HTERT RPE-1 (cell line): ENCODE results near the gene TBX4.
"Not testable (repeated sequence)": the region's sequence is repeated elsewhere in the genome, so short reads cannot be mapped to it uniquely, and the experiment has no call there.

Source experiments
- in situ Hi-C: fragments of 300-500 bp; cut with MboI; formaldehyde crosslinking; loops from 4 replicates; pipeline ENCODE4 v1.14.3; 2020; ENCODE audit warnings: low sequenced_read_pairs

The TBX4 gene

DNA sequence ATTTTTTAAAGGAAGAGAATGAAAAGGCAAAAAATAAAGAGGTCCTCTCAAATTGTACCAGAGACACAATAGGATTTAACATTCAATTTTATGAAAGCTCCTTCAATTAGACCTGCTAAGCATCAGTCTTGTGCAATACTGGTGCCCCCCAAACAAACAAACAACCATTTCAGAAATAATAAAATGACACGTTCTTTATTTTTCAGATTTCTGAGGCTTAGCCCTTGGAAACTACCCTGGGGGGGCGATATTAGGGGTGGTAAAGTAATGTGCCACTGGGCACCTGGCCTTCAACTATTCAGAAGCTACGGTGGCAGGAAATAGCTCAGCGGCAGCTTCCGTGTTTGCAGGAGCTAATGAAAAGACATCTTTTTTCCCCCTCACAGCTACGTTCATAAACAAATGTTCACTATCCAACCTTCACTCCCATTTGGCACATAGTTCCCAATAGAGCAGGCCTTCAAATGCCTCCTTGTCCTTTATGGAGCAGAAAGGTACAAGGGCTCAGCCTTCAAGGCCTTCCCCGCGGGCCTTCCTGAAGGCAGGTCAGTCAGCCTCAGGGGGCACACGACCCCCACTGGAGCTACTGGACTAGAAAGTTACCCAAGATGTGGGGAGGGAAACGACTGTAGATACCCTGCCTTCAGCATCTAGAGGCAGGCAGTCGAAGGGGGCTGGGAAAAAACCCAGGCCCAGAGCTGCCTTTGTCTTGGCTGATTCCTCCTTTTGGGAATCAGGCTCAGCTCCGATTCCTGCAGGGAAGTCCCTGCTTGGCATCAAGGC lies 44.1 kb downstream of the TBX4 start:
- in situ Hi-C loops, result no loop called here

DNA sequence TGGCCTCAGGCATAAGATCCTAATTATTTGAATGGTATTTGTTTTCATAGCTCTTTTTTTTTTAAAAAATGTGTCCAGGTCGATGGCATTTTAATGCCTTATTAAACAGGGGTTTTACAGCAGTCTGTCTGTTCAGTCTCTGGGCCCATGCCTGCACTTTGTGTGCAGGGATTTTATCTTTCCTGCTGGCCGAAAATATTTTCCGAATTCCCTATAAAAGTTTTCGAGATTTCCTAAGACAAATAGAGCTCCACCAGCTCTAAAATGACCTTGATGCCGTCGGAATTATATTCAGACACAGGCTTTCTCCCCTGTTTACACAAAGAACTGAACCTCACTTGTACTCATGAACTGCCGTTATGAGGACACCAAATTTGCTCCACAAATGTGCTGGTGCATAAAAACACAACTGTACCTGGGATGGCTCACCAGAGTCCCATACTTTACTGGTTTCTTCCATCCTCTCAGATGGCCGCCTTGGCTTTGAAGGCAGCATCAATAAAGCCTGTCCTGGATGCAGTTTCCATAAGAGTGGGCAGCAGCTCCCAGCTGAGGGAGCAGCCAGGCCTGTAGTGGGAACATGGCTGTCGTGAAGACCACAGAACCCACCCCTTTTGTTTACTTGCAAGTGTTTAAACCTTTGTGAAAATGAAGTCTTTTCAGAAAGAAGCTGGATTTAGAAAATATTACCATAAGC lies 44.9 kb downstream of the TBX4 start:
- in situ Hi-C loops, result no loop called here

DNA sequence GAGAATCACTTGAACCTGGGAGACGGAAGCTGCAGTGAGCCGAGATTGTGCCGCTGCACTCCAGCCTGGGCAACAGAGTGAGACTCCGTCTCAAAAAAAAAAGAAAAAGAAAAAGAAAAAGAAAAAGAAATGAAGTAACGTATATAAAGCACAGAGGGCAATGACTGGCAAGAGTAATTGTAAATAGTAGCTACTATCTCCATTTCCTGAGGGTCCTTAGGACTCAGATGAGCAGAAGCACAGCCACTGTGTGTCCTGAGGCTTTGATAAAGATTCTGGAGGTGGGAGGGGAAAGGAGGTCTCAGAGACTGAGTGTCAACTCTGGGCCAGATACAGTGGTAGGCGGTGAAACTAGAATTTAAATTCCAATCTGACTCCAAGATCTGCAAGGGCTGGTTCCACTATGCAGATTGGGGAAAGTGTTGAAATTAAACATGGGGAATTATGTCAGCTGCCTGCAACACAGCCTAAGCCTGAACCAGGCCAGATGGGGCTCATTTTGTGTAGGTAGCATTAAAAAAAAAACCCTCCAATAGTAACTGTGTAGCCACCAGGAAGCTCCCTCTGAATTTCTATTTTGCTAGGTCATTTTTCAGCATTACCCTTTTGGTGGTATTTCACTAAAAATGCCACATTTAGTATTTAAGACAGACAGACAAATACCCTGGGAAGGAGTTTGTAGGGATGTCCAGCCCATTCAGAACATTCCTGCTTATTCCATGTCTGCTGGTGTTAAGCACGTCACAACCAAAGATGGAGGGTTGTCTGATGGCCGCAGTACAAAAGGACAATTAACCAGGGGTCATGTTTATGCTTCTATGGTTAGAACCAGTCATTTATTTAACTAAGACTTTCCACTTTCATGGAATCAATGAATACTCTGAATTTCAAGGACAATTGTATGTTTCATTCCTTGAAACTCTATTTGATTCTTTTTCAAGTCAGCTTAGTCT lies 46.1 kb downstream of the TBX4 start:
- in situ Hi-C loops, result no loop called here

DNA sequence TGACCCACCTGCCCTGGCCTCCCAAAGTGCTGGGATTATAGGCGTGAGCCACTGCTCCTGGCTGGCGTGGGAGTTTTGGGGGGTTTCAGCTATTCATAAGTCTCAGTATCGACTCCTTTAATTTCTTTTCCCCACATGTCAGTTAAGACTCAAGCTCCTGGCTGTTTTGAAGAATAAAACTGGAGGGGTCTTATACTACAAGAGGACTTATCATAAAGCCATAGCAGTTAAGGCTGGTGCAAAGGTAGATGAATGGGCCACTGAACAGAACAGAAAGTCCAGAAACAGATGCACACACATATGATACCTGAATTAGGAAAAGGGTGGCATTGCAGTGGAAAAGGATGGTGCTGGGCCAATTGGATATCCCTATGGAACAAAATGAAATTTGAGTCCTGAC lies 47.4 kb downstream of the TBX4 start:
- in situ Hi-C loops, result no loop called here

DNA sequence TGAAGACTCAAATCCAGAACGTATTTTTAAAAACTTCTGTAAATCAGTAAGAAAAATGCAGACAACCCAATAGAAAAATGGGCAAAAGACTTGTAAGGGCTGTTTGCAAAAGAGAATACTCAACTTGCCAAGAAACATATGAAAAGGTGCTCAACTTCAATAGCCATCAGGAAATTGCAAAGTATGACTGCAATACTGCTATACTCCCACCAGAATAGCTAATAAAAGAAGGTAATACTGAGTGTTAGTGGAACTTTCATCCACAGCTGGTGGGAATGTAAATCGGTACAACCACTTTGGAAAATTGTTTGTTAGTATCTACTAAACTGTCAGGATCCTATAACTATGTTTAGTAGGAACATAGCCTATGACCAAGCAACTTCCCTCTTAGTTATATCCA lies 48.1 kb downstream of the TBX4 start:
- in situ Hi-C loops, result no loop called here

DNA sequence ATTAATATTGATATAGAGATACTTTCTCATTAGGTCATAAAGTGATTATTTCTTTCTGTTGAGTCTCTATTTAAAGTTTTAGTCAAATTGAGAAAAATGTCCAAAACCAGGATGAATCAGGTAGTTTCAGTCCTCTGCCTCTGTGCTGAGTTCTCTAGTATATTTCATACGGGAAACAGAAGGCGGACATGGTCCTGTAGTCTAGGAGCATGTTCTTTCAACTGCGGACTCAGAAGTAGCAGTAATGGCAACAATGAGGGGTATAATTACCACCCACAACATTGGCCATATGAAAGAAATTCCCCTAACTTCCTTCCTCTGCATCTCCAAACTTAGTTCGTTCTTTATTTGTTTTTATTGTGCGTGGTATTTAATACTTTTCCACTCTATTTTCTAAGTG lies 50.1 kb downstream of the TBX4 start:
- in situ Hi-C loops, result no loop called here

DNA sequence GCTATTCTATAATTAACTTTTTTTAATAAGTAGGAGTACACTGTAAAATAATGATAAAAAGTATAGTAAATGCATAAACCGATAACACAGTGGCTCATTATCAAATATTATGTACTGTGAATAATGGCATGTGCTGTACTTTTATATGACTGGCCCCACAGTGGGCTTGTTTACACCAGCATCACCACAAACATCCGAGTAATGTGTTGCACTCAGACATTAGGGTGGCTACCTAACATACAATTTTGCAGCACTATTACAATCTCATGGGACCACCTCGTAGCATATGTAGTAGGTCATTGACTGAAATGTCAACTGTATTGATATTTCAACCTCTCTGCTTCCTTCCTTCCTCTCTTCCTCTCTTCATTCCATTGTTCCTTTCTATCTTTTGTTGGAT lies 51.7 kb downstream of the TBX4 start:
- in situ Hi-C loops, result no loop called here

DNA sequence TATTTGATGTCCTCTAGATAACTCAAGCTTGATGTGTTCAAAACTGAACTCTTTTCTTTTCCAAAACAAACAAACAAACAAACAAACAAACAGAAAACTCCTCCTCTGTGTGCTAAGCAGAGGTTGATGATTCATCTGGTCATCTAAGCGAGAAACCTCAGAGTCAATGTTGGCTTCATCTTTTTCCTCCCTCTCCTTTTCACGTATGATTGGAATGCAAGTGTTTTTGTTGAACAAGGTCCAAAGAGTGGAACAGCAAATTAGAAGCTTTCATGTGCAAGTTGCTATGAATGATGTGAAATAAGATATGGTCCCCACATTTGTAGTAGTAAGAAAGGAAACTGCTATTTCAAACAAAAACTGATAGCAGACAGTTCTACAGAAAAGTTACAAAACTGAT lies 52.5 kb downstream of the TBX4 start:
- in situ Hi-C loops, result no loop called here

DNA sequence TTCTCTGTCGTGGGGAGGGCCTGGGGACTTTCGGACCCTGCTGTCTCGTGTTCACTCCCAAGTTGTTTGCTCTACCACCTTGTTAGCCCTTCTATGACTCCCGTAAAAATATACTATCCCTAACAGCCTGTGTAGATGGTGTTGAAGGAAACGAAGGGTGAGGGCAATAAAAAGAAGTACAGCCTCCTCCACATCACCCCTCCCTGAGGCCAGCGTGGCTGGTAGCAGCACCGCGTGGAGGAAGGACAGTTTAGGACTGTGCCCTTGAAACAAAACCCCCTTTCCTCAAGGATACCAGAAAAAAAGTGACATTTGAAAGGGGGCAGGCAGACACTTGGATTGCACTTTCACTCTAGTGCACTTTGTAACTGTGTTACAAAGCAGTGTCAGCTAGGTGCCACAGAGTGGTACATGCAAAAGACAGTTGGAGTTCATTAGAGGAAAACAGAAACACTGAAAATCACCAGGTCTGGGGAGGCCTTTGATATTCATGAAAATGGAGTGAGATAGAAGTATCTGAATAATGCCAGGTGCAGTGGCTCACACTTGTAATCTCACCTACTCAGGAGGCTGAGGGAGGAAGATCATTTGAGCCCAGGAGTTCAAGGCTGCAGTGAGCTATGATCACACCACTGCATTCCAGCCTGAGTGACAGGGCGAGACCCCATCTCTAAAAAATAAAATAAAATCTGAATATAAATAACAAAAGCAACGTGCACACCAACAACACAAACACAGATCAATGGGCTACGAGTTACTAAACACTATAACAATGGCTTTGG lies 53.8 kb downstream of the TBX4 start:
- in situ Hi-C loops, result no loop called here

DNA sequence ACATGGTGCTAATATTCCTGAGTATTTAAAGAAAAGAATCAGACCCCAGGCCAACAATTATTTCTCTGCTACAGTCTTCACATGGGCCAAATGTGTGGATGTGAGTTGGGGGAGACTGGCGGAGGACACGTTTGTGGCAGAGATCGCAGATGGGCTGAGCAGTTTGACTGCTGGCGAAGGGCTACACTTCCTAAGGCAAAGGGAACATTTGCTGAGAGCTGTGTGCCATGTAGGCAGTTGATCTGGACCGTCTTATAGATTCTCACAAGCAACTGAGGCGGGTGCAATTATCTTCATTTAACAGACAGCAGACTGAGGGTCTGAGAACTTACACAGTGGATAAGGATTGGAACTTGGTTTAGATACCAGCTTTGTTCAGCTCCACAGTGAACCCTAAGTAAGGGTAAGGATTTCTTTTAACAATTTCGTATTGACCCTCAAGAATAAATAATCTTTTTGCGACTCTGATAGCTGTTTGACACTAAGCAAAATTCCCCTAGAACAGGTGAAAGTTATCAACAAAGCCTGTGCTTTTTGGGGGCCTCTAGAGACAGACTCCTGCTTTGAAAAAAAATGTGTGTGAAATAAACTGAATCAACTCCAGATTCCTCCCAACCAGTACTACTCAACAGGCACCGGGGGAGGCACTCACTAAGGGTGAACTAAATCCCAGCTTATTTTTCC lies 55.3 kb downstream of the TBX4 start:
- in situ Hi-C loops, result no loop called here

DNA sequence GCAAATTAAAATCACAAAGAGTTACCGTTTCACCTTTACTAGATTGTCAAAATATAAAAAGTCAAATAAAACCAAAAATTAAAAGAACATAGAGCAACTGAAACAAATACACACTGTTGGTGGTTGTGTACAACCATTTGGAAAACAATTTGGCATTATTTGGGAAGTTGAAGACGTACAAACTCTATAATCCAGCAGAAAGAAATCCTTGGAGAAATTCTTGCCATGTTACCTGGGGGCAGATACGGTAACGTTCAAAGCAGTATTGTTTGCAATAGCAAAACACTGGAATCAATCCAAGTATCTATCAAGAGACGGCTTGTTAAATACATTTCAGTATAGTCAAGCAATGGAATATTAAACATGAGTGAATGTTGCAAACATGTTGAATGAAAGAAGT lies 56.7 kb downstream of the TBX4 start:
- in situ Hi-C loops, result no loop called here

DNA sequence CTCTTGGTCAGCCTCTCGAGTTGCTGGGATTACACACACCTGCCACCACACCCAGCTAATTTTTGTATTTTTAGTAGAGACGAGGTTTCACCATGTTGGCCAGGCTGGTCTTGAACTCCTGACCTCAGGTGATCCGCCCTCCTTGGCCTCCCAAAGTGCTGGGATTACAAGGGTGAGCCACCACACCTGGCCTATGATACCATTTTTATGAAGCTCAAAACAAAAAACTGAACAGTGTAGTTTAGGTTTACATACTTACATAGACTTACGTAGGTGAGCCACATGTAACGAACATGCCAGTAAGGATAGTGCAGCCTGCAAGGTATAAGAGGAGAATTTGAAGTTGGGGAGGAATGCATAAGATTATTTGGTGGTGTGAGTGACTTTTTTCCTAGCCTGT lies 57.2 kb downstream of the TBX4 start:
- in situ Hi-C loops, result not testable (repeated sequence)

DNA sequence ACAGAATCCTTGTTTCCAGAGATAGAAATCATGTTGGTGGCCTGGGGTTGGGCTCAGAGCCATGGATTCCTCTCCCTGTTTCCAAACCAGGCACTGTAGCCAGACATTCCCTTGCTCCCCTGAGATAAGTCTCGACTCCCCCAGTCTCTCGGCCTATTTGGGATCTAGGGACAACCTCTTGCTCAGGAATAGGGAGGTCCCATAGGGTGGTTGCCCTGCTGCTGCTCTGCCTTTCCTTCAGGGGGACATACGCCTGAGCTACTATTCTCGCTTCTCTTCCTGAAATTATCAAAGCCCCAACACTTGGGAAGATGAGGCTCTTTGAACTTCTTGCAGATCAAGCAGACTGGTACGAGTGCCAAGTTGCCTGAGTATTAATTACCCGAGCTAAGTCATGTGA lies 58.0 kb downstream of the TBX4 start:
- in situ Hi-C loops, result no loop called here

DNA sequence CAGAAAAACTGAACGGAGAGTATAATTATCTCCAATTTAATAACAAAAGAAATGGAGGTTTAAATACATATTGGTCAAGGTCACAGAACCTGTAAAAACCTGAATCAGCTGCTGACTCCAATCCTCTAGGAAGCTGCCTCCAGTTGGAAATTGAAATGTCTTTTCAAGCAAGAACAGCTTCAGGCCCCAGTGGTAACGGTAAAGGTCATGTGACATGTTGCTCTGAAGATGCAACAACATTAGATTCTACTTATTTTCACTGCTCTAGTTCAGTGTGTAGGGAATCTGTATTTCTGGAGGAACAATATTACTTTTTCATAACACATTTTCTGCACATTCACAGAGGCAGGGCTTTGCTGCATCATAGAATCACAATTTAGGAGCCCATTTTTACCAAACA lies 58.8 kb downstream of the TBX4 start:
- in situ Hi-C loops, result no loop called here

DNA sequence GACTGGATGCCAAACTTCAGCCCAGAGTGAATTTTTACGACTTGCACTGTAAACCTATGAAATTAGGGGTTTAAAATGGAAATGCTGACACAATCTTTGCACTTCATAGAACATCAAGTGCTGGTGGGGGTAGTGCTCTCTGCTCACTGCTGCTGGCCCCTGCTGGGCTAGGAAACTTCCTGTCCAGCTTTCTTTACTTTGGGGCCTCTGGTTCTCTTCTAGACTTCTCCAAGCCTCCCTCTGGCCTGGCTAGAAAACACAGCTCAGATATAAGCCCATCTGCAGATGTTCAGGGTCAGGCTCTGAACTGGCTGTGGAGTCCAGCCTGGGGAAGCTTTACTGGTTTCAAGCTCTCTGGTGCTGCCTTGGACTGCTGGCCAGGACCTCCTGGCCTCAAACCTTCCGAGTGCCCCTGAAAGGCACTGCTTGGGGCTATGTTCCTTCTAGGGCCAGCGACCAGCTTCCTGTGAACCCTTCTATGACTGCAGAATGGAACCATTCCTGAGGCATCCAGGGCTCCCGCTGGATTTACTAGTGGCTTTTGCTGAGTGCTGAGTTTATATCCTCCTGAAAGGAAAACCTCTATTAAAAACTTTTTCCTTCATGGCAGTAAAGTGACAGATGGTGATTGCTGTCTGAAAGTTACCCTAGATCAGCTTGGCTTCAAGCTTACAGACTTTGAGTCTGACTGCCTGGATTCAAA lies 59.4 kb downstream of the TBX4 start:
- in situ Hi-C loops, result no loop called here

DNA sequence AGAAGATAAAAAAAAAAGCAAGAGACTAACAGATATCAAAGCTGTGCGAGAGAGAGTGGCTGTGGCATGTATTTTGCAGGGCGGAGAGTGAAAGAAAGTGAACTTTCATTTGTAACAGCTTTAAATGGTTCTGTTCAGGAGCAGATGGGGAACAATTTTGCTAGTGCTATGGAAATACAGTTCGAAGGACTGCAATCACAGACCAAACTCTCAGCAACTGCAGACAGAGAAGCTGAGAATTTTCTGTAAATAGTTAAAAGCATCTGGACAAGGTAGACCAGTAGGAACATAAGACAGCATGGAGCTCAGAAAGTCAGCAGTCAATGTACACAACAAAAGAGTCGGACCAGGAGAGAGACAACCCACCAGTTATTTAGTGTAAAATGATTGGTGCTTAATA lies 62.3 kb downstream of the TBX4 start:
- in situ Hi-C loops, result no loop called here

DNA sequence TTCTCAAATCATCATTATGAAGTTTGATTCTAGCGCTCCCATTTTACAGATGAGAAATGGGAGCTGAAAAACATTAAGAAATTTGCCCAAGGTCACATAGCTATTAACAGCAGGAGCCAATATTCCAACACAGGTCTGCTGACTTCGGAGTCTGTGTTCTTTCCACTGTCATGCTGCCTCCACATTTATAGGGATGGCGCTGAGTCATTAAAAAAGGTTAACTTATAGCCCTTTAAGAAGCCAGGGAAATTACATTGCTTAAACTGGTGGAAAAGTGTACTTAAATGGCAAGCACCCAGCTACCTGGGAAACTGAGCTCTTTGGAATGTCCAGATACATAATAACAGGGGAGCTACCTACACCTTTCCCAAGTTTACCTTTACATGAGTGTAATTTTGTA lies 65.0 kb downstream of the TBX4 start:
- in situ Hi-C loops, result no loop called here

DNA sequence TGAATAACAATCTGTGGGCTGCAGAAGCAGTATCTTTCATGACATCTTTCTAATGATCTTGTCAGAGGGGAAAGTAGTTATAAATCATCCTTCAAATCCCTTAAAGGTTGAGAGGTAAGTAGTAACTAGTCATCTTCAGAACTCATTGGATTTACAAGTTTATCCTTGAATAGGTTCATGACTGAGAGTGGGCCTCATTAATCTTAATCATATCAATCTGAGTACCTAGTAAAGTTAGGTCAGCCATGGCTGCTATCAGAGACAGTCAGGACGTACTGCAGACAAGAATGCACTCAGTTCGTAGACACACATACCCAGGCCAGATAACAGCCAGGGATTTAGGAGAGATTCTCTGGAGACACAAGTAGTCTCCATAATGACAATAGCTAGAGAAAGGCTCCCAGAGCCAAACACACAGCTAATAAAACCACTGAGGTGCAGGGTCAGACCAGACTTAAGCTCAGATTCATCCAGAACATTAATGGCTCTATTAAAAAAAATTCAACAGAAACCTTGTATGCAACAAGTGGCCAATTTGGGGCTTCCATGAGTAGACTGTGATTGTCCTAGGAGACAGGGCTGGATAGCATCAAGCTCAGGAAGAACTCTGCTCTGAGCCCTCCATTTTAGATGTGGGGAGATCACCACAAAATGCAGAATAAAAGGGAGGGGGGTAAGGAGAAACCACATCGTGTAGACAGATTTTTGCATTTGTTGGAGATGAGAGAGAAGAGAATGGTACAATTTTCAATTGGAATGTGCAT lies 65.8 kb downstream of the TBX4 start:
- in situ Hi-C loops, result no loop called here

DNA sequence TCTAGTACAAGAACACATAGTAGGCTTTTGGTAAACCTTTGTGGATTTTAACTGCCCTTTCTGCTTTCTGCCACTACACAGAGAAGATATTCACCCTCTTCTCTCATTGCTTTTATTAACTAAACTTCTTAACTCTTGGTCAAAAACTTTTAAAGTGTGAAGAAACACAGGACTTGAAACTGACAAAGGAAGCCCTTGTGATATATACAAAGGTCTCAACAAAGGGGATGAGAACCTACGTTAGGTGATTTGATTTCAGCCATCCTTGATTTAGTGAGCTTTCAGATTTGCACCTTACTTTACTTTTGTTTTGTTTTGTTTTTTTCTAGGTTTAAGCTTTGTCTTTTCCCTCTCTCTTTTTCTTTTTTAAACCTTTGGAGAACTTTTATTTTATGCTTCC lies 66.9 kb downstream of the TBX4 start:
- in situ Hi-C loops, result no loop called here
